UCSD-AML1 (cell line): ENCODE measurements around the gene PRAMEF10.
"Not testable (repeated sequence)": the region's sequence is repeated elsewhere in the genome, so short reads cannot be mapped to it uniquely, and the experiment has no call there.

Source experiments
- DNase-seq: peaks from one replicate; lab custom pipeline; 2025; ENCODE audit not compliant: unreplicated experiment; lab: John Stamatoyannopoulos, UW

The PRAMEF10 gene, protein sequence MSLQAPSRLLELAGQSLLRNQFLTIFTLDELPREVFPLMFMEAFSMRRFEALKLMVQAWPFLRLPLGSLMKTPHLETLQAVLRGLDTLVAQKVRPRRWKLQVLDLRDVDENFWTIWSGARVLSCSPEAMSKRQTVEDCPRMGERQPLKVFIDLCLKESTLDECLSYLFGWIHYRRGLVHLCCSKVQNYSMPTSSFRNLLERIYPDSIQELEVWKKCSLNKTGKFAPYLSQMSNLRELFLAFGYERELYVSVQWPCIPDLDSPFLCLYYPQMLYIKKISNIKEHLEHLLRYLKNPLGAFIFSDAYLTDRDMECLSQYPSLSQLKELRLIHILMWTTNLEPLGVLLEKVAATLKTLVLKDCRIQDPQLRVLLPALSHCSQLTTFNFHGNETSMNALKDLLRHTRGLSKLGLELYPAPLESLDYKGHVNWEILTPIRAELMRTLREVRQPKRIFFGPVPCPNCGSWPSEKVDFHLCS

DNA sequence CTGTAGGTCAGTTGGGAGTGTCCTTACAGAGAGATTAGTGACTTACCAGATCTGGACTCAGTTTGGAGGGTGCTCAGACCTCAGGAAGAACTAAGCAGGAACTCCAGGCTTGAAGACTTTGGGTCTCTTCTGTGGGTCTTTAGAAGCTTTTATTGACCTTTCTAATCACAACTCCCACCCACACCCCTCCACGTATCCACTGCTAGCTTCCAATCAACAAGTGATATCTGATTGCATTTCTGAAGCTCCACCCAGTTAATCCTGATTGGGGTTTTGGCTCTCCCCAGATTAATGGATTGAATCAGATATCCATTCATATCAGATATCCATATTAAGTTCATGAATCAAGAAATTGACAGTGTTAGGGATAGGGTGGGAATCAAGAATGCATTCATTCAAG, at the start of gene PRAMEF10:
TSS of gene PRAMEF10 (minus strand) at position 101 of the 400 bp plus-strand sequence. CDS start 2,423 bp downstream, outside the sequence.
- not testable (repeated sequence) for DNase-seq

DNA sequence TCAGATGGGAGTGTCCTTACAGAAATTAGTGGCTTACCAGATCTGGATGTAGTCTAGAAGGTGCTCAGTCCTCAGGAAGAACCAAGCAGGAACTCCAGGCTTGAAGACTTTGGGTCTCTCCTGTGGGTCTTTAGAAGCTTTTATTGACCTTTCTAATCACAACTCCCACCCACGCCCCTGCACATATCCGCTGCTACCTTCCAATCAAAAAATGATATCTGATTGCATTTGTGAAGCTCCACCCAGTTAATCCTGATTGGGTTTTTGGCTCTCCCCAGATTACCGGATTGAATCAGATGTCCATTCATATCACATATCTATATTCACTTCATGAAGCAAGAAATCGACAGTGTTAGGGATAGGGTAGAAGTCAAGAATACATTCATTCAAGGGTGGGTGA, 49.4 kb upstream of the PRAMEF10 start, which contains the start of gene PRAMEF6:
TSS of gene PRAMEF6 (minus strand) at position 101 of the 400 bp plus-strand sequence. CDS start 5,062 bp downstream, outside the sequence.
- not testable (repeated sequence) for DNase-seq

DNA sequence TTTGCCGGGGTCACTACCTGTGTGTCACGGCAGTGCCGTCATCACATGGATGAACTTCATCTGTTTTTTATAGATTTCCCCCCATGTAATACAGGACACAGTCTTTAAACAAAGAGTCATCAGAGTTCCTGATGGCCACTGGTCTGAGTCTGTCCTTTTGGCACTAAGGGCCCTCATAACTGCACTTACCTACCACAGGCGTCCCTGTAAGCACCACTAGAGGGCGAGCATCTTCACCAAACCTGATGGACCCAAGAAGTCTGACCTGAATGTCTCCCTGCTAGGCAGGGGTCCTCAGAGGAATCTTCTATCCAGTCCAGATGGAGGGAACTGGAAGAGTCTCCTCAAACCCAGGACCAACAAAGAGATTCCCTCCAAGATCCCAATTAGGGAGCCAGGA, 26.3 kb upstream of the PRAMEF10 start:
- not testable (repeated sequence) for DNase-seq

DNA sequence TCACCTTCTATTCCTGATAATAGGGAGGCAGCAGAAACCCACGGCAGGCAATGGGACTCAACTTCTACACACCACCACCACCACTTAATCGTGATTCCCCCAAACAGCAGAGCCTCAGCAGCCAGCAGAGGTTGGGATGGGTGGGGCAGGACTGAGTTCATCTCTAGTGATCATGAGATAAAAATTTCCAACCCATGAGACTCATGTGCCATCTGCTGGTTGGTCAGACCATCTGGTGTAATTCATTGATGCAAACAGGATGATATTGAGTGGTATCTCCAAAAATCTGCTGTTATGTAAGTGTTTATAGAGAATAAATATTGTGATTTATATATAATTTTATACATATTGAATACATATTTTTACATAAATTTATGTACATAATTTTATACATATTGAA, 23.7 kb upstream of the PRAMEF10 start:
- not testable (repeated sequence) for DNase-seq

DNA sequence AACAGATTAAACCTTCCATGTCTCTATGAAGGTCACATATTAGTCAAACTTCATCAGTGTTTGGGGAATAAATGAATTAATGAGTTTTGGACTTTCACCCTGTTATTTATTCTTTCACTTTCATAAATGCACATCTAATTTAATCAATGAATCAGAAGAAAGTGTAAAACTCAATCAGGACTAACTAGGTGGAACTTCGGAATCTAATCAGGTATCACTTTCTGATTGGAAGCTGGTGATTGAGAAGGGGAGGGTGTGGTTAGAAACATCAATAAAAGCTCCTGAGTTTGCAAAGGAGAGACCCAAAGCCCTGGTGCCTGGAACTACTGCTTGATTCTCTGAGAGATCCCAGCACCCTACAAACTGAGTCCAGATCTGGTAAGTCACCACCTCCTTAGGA, 18.2 kb upstream of the PRAMEF10 start, which contains the start of gene PRAMEF7:
TSS of gene PRAMEF7 (plus strand) at position 301 of the 400 bp plus-strand sequence. CDS start 1,083 bp downstream, outside the sequence.
- DNase-seq = not testable (repeated sequence)

DNA sequence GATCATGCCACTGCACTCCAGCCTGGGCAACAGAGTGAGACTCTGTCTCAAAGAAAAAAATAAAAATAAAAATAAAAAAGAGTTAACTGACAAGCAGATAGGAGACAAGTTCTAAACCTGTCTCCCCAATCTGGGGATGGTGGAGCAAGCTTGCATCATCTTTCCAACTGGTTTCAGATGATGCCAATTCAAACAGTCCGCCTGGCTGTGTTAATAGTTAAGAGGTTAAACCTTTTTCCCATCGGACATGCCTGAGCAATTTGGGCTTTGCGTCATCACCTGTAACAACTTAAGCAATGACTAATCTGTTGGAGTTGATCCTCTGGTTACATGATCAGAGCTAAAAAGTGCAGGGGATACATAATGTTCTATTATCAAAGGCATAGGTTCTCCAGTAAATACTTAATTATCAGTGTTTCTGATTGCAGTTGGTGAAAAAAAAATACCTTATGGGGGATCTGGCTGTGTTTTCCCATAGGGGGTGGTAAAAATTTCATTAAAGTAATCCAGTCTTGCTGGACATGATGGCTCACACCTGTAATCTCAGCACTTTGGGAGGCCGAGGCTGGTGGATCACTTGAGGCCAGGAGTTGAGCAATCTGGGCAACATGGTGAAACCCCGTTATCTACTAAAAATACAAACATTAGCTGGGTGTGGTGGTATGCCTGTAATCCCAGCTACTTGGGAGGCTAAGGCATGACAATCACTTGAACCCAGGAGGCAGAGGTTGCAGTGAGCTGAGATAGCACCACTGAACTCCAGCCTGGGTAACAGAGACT, 5.9 kb upstream of the PRAMEF10 start:
- not testable (repeated sequence) for DNase-seq

DNA sequence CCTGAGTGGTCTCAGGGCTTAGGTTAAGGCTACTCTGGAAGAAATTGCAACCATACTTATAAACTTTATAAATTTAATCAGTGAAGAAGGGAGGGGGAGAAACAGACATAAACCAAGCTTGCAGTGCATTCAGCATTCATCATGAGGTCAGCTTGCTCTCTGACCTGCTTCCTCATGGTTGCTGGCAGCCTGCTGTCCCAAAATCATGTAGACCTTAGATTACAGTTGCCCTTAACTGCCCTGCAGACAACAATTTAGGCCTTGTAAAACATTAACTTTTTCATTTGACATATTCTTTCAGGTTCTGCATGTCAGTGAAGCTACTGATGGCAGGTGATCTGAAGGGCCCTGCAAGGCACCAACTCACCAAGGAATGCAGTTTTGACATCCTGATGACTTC, 1.1 kb upstream of the PRAMEF10 start:
- DNase-seq = not testable (repeated sequence)

DNA sequence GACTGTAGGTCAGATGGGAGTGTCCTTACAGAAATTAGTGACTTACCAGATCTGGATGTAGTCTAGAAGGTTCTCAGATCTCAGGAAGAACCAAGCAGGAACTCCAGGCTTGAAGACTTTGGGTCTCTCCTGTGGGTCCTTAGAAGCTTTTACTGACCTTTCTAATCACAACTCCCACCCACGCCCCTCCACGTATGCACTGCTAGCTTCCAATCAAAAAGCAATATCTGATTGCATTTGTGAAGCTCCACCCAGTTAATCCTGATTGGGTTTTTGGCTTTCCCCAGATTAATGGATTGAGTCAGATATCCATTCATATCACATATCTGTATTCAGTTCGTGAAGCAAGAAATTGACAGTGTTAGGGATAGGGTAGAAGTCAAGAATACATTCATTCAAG, 12.0 kb downstream of the PRAMEF10 start, which contains the start of gene PRAMEF4:
TSS of gene PRAMEF4 (minus strand) at position 101 of the 400 bp plus-strand sequence. CDS start 2,807 bp downstream, outside the sequence.
- not testable (repeated sequence) for DNase-seq

DNA sequence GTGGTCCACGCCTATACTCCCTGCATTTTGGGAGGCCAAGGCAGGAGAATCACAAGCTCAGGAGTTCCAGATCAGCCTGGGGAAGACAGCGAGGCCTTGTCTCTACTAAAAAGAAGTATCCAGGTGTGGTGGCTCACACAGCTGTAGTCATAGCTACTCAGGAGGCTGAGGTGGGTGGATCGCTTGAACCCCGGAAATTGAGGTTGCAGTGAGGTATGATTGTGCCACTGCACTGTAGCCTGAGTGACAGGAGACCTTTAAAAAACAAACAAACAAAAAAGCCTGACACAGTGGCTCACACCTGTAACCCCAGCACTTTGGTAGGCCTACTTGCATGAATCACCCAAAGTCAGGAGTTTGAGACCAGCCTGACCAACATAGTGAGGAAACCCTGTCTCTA, 19.6 kb downstream of the PRAMEF10 start:
- DNase-seq = not testable (repeated sequence)

DNA sequence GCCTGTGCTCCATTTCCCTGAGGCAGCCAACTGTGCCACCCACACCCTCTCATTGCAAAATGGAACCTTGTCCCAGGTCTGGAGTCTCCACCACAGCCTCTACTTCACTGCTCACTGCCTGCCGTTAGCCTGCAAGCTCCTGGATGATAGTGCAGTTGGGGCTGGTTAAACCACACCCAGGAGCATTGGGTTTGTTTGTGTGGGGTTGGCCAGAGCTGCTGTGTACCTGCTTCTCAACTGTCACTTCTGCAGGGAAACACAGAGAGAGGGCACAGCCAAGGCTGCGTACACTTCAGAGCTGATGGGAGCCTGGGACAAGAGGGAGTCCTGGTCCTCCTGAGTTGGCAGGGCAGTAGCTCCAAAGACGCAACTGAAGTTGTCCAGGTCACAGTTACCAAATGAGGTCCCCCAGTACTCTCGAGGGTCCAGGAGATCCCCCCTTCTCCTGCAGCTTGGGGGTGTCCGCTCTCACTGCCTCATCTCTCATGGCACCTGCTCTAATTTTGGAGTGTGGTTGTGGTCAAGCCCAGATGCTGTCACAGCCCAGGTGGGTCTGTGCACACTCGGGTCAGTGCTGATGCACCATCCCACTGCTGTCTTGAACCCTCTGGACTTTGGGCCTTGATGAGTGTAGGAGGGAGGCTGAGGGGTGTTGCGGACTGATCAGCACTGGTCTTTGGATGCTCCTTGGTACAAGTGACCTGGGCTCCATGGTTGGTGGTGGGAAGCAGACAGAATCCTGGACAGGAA, 34.8 kb downstream of the PRAMEF10 start:
- not testable (repeated sequence) for DNase-seq

DNA sequence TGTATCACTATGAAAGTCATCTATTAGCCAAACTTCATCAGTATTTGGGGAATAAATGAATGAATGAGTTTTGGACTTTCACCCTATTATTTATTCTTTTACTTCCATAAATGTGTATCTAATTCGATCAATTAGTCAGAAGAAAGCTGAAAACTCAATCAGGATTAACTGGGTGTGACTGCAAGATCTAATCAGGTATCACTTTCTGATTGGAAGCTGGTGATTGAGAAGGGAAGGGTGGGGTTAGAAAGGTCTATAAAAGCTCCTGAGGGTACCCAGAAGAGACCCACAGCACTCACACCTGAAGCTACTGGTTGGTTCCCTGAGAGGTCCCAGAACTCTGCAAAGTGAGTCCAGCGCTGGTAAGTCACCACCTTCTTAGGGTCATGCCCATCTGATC, 41.3 kb downstream of the PRAMEF10 start, which contains the start of gene PRAMEF2:
TSS of gene PRAMEF2 (plus strand) at position 301 of the 400 bp plus-strand sequence. CDS start 1,924 bp downstream, outside the sequence.
- not testable (repeated sequence) for DNase-seq

DNA sequence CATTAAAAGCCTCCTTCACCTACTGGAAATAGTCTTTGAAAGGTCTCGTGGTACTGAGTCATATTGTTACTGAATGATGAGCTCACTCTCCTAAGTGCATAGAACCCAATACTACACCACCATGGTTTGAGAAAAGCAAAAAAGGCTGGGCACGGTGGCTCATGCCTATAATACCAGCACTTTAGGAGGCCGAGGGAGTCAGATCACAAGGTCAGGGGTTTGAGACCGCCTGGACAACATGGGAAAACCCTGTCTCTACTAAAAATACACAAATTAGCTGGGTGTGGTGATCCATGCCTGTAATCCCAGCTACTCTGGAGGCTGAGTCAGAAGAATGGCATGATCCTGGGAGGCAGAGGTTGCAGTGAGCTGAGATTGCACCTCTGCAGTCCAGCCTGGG, 46.3 kb downstream of the PRAMEF10 start:
- DNase-seq = no peak

DNA sequence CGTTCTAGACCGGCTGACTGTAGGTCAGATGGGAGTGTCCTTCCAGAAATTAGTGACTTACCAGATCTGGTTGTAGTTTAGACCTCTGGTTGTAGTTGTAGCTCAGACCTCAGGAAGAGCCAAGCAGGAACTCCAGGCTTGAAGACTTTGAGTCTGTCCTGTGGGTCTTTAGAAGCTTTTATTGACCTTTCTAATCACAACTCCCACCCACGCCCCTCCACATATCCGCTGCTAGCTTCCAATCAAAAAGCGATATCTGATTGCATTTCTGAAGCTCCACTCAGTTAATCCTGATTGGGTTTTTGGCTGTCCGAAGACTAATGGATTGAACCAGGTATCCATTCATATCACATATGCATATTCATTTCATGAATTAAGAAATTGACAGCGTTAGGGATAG, 49.5 kb downstream of the PRAMEF10 start, which contains the start of gene HNRNPCL1:
TSS of gene HNRNPCL1 (minus strand) at position 101 of the 400 bp plus-strand sequence. CDS start 431 bp downstream, outside the sequence.
- DNase-seq = not testable (repeated sequence)
